Panc1 (cell line): ENCODE data around the gene JPH2. TPM values are rescaled to one million over a fixed set of nuclear protein-coding genes. Genes with fewer than 3 reads are reported as not detected.

ENCODE experiments used
- ATAC-seq: fragments of 200-7000 bp; cut with Tn5 transposase; 2 replicates; pipeline ENCODE4 v1.9.1; 2020; ENCODE audit warnings: mild to moderate bottlenecking, moderate library complexity
- BruUV-seq: library from RNA; stranded (reverse); fragments of 400-500 nt; replicated peaks from 2 replicates; lab custom pipeline; 2021; lab: Mats Ljungman, UMichigan
- CTCF ChIA-PET: fragments of 300-600 bp; sonication (Branson Sonifier 250); formaldehyde crosslinking; loops from one replicate; lab custom pipeline; 2022; ENCODE audit warnings: antibody characterized with exemption; lab: Charles Lee
- POLR2A ChIA-PET: fragments of 300-600 bp; sonication (Branson Sonifier 250); formaldehyde crosslinking; loops from one replicate; lab custom pipeline; 2022; ENCODE audit warnings: antibody characterized with exemption; lab: Charles Lee
- DNase-seq: peaks from one replicate; pipeline ENCODE4 v3.0.0-alpha.2; 2010; ENCODE audit warnings: low read depth, low spot score
- H3K27ac ChIP-seq: 2 replicates; pipeline ENCODE4 v1.5.1; 2011; ENCODE audit warnings: mild to moderate bottlenecking, low read length, inconsistent platforms
- H3K27me3 ChIP-seq: fragments of 200-500 bp; sonication (Bioruptor generic); 2 replicates; pipeline ENCODE4 v1.6.0; 2014; ENCODE audit warnings: low read length, inconsistent platforms; ENCODE audit not compliant: control insufficient read depth, insufficient read depth
- H3K36me3 ChIP-seq: fragments of 200-500 bp; sonication (Bioruptor generic); 2 replicates; pipeline ENCODE4 v1.5.1; 2014; ENCODE audit warnings: inconsistent platforms, mild to moderate bottlenecking, low read length, moderate library complexity; ENCODE audit not compliant: control insufficient read depth, insufficient read depth
- H3K4me1 ChIP-seq: 2 replicates; pipeline ENCODE4 v1.5.1; 2011; ENCODE audit warnings: inconsistent platforms, mild to moderate bottlenecking, low read length, moderate library complexity; ENCODE audit not compliant: control insufficient read depth, insufficient read depth
- H3K4me3 ChIP-seq, 2 experiments: 2 replicates each; pipeline ENCODE4 v1.5.1; 2011 to 2012; ENCODE audit warnings: low read depth in 2 of 2, low read length in 2 of 2, mild to moderate bottlenecking in 2 of 2, inconsistent platforms in 1 of 2, moderate library complexity in 1 of 2
- H3K9me3 ChIP-seq: fragments of 200-500 bp; sonication (Bioruptor generic); 2 replicates; pipeline ENCODE4 v1.5.1; 2014; ENCODE audit warnings: low read depth, mild to moderate bottlenecking, inconsistent platforms, low read length, moderate library complexity; ENCODE audit not compliant: control insufficient read depth, insufficient read depth
- POLR2AphosphoS5 ChIP-seq: IDR thresholded peaks from 2 replicates; pipeline ENCODE4 v1.6.1; 2012; ENCODE audit warnings: mild to moderate bottlenecking, low read depth, low read length, moderate library complexity
- SIN3A ChIP-seq: IDR thresholded peaks from 2 replicates; pipeline ENCODE4 v1.6.1; 2012; ENCODE audit warnings: low read depth, mild to moderate bottlenecking, low read length, moderate library complexity, borderline replicate concordance; ENCODE audit not compliant: insufficient read depth
- TCF7L2 ChIP-seq: IDR thresholded peaks from 2 replicates; pipeline ENCODE4 v1.6.1; 2011; ENCODE audit warnings: mild to moderate bottlenecking, low read depth, low read length, inconsistent platforms
- in situ Hi-C: cut with HindIII; loops from 2 replicates; pipeline ENCODE4 v1.10.0; 2016; ENCODE audit warnings: low sequenced_read_pairs, low pct_unique_long_range_greater_than_20kb
- intact Hi-C: fragments of 100-400 bp; cut with micrococcal nuclease; formaldehyde crosslinking; loops from one replicate; pipeline ENCODE4 v1.10.0; 2022; ENCODE audit not compliant: unreplicated experiment
- total RNA-seq: library from RNA; stranded (reverse); gene quantifications from one replicate; pipeline ENCODE4 v1.2.1, GENCODE V29; 2021; ENCODE audit not compliant: unreplicated experiment
- TF ChIP-seq, protein P1 (sequence below): fragments of 450-650 bp; IDR thresholded peaks from 2 replicates; pipeline ENCODE4 v1.5.1; 2017; ENCODE audit warnings: mild to moderate bottlenecking
- TF ChIP-seq, protein P2 (sequence below), 2 experiments: IDR thresholded peaks; 2 replicates each; pipeline ENCODE4 v1.6.1; 2011 to 2012; ENCODE audit warnings: low read depth in 2 of 2, control low read depth in 1 of 2, low read length in 1 of 2, mild to moderate bottlenecking in 1 of 2, moderate library complexity in 1 of 2; ENCODE audit not compliant: insufficient read depth in 1 of 2

JPH2 gene
- total RNA-seq, 1 experiment from 2014 or later, result 0.49 TPM

- POLR2A ChIA-PET, result no interaction called here
- no TSS peak for BruUV-seq
- CTCF ChIA-PET, result no interaction called here
- H3K27ac ChIP-seq, result no peak overlapping the region
- TF ChIP-seq, protein P1, sequence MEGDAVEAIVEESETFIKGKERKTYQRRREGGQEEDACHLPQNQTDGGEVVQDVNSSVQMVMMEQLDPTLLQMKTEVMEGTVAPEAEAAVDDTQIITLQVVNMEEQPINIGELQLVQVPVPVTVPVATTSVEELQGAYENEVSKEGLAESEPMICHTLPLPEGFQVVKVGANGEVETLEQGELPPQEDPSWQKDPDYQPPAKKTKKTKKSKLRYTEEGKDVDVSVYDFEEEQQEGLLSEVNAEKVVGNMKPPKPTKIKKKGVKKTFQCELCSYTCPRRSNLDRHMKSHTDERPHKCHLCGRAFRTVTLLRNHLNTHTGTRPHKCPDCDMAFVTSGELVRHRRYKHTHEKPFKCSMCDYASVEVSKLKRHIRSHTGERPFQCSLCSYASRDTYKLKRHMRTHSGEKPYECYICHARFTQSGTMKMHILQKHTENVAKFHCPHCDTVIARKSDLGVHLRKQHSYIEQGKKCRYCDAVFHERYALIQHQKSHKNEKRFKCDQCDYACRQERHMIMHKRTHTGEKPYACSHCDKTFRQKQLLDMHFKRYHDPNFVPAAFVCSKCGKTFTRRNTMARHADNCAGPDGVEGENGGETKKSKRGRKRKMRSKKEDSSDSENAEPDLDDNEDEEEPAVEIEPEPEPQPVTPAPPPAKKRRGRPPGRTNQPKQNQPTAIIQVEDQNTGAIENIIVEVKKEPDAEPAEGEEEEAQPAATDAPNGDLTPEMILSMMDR, result no peak
- TF ChIP-seq, protein P2, sequence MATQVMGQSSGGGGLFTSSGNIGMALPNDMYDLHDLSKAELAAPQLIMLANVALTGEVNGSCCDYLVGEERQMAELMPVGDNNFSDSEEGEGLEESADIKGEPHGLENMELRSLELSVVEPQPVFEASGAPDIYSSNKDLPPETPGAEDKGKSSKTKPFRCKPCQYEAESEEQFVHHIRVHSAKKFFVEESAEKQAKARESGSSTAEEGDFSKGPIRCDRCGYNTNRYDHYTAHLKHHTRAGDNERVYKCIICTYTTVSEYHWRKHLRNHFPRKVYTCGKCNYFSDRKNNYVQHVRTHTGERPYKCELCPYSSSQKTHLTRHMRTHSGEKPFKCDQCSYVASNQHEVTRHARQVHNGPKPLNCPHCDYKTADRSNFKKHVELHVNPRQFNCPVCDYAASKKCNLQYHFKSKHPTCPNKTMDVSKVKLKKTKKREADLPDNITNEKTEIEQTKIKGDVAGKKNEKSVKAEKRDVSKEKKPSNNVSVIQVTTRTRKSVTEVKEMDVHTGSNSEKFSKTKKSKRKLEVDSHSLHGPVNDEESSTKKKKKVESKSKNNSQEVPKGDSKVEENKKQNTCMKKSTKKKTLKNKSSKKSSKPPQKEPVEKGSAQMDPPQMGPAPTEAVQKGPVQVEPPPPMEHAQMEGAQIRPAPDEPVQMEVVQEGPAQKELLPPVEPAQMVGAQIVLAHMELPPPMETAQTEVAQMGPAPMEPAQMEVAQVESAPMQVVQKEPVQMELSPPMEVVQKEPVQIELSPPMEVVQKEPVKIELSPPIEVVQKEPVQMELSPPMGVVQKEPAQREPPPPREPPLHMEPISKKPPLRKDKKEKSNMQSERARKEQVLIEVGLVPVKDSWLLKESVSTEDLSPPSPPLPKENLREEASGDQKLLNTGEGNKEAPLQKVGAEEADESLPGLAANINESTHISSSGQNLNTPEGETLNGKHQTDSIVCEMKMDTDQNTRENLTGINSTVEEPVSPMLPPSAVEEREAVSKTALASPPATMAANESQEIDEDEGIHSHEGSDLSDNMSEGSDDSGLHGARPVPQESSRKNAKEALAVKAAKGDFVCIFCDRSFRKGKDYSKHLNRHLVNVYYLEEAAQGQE (IDR thresholded peaks at IDR 0.05; ENCODE audit: insufficient read depth in 1 of 2, low read depth in 2 of 2, low read length in 1 of 2), result no peak
- TF ChIP-seq TCF7L2 (no peak), SIN3A (no peak), POLR2AphosphoS5 (no peak)
- no peaks in the 10 kb centered on the region for H3K9me3 ChIP-seq
- no peak for ATAC-seq
- H3K27me3 ChIP-seq, result no peaks in the 10 kb centered on the region
- no peaks in the 10 kb centered on the region for H3K36me3 ChIP-seq
- no peaks in the 10 kb centered on the region for H3K4me1 ChIP-seq
- DNase-seq, result no peak
- H3K4me3 ChIP-seq, result no peak overlapping the region
- intact Hi-C loops, result no loop called here
- in situ Hi-C loops, result no loop called here
Measured at GRCh38 chr20:44126445-44126844, 60.5 kb downstream of the JPH2 start.

DNA sequence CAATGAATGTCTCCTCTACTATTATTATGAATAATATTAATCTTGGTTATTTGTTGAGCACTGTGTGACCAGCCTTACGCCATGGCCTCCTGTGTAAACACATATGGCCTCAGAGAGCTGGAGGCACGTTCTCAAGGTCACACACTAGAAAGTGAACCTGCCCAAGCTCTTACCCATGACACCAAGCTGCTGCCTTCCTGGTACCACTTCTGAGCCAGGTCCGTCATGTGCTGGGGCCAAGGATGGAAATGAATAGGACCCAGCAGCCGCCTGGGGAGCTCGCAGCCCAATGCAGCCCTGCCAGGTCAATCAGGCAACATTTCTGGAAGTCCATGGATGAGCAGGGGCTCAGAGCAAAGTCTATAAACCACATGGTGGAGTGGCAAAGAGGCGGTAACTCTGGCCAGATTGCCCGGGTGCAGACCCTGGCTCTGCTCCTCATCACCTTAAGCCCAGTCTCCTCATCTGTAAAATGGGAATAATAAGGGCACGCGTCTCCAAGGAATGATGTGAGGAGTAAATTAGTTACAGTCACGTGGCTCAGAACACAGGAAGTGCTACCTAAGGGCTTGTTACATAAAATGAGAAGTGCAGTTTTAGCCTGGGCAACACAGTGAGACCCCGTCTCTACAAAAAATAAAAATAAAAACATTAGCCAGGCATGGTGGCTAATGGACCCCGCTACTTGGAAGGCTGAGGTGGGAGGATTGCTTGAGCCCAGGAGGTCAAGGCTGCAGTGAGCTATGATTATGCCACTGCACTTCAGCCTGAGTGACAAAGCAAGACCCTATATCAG, 61.5 kb downstream of the JPH2 start:
- POLR2A ChIA-PET, result no interaction called here
- Histone ChIP-seq H3K36me3 (no peaks in the 10 kb centered on the region), H3K9me3 (no peaks in the 10 kb centered on the region), H3K27ac (no peak overlapping the region), H3K27me3 (no peaks in the 10 kb centered on the region), H3K4me3 (no peak overlapping the region), H3K4me1 (no peaks in the 10 kb centered on the region)
- DNase-seq, result no peak
- intact Hi-C loops (no loop called here), in situ Hi-C loops (no loop called here)
- ATAC-seq, result no peak
- BruUV-seq, result no TSS peak
- TF ChIP-seq SIN3A (no peak), TCF7L2 (no peak), POLR2AphosphoS5 (no peak)
- TF ChIP-seq, protein P2 (IDR thresholded peaks at IDR 0.05; ENCODE audit: insufficient read depth in 1 of 2, low read depth in 2 of 2, low read length in 1 of 2), result no peak
- TF ChIP-seq, protein P1, result no peak
- CTCF ChIA-PET, result no interaction called here
